GM12864 (cell line): ENCODE measurements around the gene DNAAF8.
A peak's percentile ranks its signal among the peaks of the same experiment; 100 is the strongest.

ENCODE experiments used
- DNase-seq: peaks from one replicate; pipeline ENCODE4 v3.0.0-alpha.2; 2011; ENCODE audit warnings: low read depth
- H3K4me3 ChIP-seq: 2 replicates; pipeline ENCODE4 v1.5.1; 2011; ENCODE audit warnings: mild to moderate bottlenecking, low read depth, low read length, control low read depth
- CTCF ChIP-seq: IDR thresholded peaks from 2 replicates; pipeline ENCODE4 v1.5.1; 2011; ENCODE audit warnings: low read depth, mild to moderate bottlenecking, moderate library complexity, low read length, control low read depth, inconsistent platforms; ENCODE audit errors: missing control alignments

The DNAAF8 gene

GRCh38 chr16:4743226-4743878, 9.0 kb downstream of the DNAAF8 start:
- no peak for DNase-seq
- TF ChIP-seq CTCF: no peak
- peak overlapping the region; percentile 44 for H3K4me3 ChIP-seq

GRCh38 chr16:4744555-4745273, 10.4 kb downstream of the DNAAF8 start:
- H3K4me3 ChIP-seq: no peak overlapping the region
- no peak for DNase-seq
- no peak for TF ChIP-seq CTCF

GRCh38 chr16:4745274-4745569, 10.9 kb downstream of the DNAAF8 start:
- no peak for TF ChIP-seq CTCF
- H3K4me3 ChIP-seq: no peak overlapping the region
- DNase-seq: no peak

- DNase-seq: no peak
- TF ChIP-seq CTCF: no peak
- no peak overlapping the region for H3K4me3 ChIP-seq
Observed at GRCh38 chr16:4746215-4746614, 11.9 kb downstream of the DNAAF8 start.

GRCh38 chr16:4746991-4747574, 12.7 kb downstream of the DNAAF8 start:
- no peak overlapping the region for H3K4me3 ChIP-seq
- DNase-seq: no peak
- TF ChIP-seq CTCF: no peak

- TF ChIP-seq CTCF: no peak
- no peak overlapping the region for H3K4me3 ChIP-seq
- DNase-seq: no peak
Observed at GRCh38 chr16:4747906-4748681, 13.8 kb downstream of the DNAAF8 start.
